Astrocyte of the spinal cord (primary cell): ENCODE measurements around the gene IVL.
A peak's percentile ranks its signal among the peaks of the same experiment; 100 is the strongest.

Source experiments
- DNase-seq: peaks from one replicate; pipeline ENCODE4 v3.0.0; 2011; ENCODE audit warnings: low read depth, low spot score
- H3K4me3 ChIP-seq: 2 replicates; pipeline ENCODE4 v1.5.1; 2011; ENCODE audit warnings: low read depth, mild to moderate bottlenecking, low read length, moderate library complexity
- in situ Hi-C: cut with HindIII; loops from 2 replicates; pipeline ENCODE4 v1.10.0; 2017; ENCODE audit warnings: low sequenced_read_pairs
- TF ChIP-seq, protein P1 (sequence below): IDR thresholded peaks from 2 replicates; pipeline ENCODE4 v1.5.1; 2012; ENCODE audit warnings: low read depth, mild to moderate bottlenecking, low read length, inconsistent platforms

IVL gene

DNA sequence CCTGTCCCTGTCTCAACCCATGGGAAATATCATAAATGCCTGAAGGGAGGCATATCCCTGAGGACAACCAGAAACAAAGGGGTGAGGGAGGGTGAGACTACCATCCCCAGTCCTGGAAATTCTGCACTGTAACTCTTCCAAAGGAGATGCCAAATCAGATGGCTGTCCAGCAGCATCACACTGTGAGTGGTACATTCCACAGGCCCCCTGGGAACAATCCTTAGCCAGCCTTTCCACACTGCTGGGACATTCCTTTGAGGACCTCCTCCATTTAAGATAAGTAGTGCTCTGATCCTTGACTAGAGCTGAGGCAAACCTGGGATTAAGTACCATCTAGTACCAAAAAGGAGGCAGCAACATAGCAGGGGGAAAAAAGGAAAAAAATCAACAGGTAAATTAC, 10.7 kb downstream of the IVL start:
- no peak for DNase-seq
- TF ChIP-seq, protein P1, sequence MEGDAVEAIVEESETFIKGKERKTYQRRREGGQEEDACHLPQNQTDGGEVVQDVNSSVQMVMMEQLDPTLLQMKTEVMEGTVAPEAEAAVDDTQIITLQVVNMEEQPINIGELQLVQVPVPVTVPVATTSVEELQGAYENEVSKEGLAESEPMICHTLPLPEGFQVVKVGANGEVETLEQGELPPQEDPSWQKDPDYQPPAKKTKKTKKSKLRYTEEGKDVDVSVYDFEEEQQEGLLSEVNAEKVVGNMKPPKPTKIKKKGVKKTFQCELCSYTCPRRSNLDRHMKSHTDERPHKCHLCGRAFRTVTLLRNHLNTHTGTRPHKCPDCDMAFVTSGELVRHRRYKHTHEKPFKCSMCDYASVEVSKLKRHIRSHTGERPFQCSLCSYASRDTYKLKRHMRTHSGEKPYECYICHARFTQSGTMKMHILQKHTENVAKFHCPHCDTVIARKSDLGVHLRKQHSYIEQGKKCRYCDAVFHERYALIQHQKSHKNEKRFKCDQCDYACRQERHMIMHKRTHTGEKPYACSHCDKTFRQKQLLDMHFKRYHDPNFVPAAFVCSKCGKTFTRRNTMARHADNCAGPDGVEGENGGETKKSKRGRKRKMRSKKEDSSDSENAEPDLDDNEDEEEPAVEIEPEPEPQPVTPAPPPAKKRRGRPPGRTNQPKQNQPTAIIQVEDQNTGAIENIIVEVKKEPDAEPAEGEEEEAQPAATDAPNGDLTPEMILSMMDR = no peak
- no peak overlapping the region for H3K4me3 ChIP-seq
- in situ Hi-C loops = no loop called here

DNA sequence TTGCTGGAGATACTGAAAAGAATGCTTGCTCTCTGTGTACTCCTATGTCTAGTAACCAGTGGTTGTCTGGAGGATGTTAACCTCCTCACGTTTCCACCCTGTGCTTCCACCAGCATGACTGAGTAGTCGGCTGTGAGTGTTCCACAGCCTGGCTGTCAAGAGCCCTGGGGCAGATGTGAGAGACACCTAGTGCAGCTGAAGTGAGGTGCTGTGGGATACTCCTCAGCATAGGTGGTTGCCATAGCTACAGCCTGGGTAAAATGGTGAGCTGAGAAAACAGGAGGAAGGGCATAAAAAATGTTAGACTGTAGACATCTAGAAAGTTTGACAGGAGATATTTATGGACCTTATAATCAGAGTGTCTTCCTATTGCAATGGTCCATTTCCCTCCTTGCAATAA, 15.8 kb downstream of the IVL start:
- DNase-seq = no peak

DNA sequence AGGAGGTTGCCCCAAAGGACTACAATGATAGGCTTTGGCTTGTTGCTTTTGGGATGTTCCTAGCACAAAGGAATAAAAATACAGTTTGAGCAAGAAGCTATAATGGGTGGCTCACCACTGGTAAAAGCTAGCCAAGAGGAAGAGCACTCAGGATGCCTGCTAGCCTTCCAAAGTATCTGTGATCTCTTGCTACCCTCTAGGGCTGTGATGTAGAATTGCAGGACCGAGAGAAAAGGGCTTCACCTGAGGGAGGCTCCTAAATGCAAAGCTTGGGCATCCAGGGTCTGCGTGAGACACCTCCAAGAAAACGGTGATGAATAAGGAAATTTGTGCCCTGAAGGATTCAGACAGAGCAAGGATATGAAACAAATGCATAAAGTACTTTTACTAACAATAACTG, 17.7 kb downstream of the IVL start:
- H3K4me3 ChIP-seq = no peak overlapping the region
- TF ChIP-seq, protein P1 = peak; percentile 56
- in situ Hi-C loops = no loop called here
- peak; percentile 30 for DNase-seq

More for the DNA sequence above, 15.8 kb downstream of the IVL start:
- H3K4me3 ChIP-seq = no peak overlapping the region
- TF ChIP-seq, protein P1 = no peak
- in situ Hi-C loops = no loop called here

DNA sequence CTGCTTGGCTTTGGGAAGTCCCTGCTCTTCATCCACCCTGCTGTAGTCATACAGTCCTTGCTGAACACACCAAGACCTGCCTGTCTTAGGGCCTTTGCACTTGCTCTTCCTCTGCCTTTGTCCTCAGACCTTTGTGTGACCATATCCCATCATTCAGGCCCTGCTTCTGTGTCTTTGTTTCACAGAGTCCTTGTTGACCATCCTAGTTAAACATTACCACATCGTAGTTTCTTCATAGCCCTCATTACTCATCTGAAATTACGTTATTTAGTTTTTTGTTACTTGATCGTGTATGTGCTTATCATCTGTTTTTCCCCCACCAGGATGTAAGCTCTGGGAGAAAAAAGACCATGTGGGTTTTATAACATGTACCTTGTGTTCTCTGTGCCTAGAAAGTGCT, 20.3 kb downstream of the IVL start:
- no peak overlapping the region for H3K4me3 ChIP-seq
- no peak for DNase-seq
- in situ Hi-C loops = no loop called here
- TF ChIP-seq, protein P1 = no peak

DNA sequence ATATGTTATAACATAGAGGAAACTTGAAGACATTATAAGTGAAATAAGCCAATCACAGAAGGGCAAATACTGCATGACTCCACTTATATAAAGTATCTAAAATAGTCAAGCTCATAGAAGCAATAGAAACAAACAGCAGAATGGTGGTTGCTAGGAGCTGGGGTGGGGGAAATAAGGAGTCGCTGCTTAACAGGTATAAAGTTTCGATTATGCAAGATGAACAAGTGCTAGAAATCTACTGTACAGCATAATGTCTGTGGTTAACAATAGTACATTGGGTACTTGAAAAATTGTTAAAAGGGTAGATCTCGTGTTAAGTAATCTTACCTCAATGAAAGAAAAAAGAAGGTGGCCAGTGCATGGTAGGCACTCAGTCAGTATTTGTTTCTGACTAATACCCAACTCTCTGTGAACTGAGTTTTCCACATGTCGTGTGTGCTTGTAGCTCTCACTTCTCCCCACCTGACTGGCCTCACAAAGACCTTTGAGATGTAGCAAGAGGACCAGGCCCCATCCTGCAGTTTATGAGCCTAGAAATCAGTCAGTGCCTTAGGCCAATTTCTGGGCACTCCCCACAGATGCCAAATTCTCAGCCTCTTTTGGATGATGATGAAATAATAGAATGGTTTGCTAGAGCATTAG, 23.9 kb downstream of the IVL start:
- TF ChIP-seq, protein P1 = no peak
- H3K4me3 ChIP-seq = no peak overlapping the region
- in situ Hi-C loops = no loop called here
- no peak for DNase-seq

DNA sequence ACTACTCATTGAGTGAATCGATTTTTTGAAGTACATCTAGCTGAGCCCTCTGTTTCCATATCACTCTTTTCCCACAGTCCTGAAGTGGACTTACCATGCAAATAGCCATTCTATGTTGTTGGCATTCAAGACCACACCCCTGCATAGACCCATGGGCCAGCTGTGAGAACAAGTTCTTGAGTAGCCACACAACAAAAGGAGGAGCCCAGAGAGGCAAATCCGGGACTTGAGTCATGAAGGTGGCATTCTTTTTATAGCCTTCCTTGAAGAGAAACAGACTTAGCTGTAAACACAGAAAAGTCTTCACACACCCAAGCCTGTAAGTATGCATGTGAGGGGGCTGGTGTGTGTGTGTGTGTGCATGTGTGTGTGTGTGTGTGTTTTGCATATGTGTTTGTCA, 24.9 kb downstream of the IVL start:
- in situ Hi-C loops = no loop called here
- TF ChIP-seq, protein P1 = no peak
- DNase-seq = no peak
- no peak overlapping the region for H3K4me3 ChIP-seq
